Peyer's patch (tissue), 4 donors: ENCODE results near the gene SDC3.

ENCODE experiments used
- POLR2A ChIP-seq, 2 donors: fragments of 450-650 bp; IDR thresholded peaks; one replicate each; pipeline ENCODE4 v1.5.1; 2017; ENCODE audit warnings: antibody characterized with exemption in 2 of 2, mild to moderate bottlenecking in 2 of 2, moderate library complexity in 2 of 2
- TF ChIP-seq, protein P1 (sequence below), 6 experiments: fragments of 450-650 bp in 4 of 6; fragments of 200-600 bp in 2 of 6; sonication (generic) in 1 of 6; IDR thresholded peaks; one replicate each; pipeline ENCODE4 v1.5.1; 2017 to 2019; ENCODE audit warnings: antibody characterized with exemption in 6 of 6, mild to moderate bottlenecking in 3 of 6, moderate library complexity in 1 of 6

DNA sequence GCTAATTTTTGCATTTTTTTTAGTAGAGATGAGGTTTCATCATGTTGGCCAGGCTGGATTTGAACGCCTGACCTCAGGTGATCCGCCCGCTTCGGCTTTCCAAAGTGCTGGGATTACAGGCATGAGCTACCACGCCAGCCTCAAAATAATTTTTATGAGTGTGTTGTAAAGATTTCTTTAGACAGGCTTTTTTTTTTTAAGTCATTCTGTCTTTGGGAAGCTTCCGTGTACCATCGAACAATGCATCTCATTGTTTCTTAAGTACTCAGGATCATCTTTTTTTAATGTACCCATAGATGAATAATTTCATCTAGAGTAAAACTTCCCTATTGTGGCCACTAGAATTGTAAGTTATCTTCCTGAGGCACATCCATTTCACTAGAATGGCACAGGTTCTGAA is 19.6 kb upstream of the SDC3 start:
- TF ChIP-seq, protein P1, sequence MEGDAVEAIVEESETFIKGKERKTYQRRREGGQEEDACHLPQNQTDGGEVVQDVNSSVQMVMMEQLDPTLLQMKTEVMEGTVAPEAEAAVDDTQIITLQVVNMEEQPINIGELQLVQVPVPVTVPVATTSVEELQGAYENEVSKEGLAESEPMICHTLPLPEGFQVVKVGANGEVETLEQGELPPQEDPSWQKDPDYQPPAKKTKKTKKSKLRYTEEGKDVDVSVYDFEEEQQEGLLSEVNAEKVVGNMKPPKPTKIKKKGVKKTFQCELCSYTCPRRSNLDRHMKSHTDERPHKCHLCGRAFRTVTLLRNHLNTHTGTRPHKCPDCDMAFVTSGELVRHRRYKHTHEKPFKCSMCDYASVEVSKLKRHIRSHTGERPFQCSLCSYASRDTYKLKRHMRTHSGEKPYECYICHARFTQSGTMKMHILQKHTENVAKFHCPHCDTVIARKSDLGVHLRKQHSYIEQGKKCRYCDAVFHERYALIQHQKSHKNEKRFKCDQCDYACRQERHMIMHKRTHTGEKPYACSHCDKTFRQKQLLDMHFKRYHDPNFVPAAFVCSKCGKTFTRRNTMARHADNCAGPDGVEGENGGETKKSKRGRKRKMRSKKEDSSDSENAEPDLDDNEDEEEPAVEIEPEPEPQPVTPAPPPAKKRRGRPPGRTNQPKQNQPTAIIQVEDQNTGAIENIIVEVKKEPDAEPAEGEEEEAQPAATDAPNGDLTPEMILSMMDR (IDR thresholded peaks at IDR 0.05): no peak
- no peak for TF ChIP-seq POLR2A (IDR thresholded peaks at IDR 0.05)
